ENCODE results near the gene TMEM203. TPM values are rescaled to one million over a fixed set of nuclear protein-coding genes. Genes with fewer than 3 reads are reported as not detected.
A peak's percentile ranks its signal among the peaks of the same experiment; 100 is the strongest.

The TMEM203 gene
- total RNA-seq, 2 donors from 2014 or later = 19.3 to 27.3 TPM

DNA sequence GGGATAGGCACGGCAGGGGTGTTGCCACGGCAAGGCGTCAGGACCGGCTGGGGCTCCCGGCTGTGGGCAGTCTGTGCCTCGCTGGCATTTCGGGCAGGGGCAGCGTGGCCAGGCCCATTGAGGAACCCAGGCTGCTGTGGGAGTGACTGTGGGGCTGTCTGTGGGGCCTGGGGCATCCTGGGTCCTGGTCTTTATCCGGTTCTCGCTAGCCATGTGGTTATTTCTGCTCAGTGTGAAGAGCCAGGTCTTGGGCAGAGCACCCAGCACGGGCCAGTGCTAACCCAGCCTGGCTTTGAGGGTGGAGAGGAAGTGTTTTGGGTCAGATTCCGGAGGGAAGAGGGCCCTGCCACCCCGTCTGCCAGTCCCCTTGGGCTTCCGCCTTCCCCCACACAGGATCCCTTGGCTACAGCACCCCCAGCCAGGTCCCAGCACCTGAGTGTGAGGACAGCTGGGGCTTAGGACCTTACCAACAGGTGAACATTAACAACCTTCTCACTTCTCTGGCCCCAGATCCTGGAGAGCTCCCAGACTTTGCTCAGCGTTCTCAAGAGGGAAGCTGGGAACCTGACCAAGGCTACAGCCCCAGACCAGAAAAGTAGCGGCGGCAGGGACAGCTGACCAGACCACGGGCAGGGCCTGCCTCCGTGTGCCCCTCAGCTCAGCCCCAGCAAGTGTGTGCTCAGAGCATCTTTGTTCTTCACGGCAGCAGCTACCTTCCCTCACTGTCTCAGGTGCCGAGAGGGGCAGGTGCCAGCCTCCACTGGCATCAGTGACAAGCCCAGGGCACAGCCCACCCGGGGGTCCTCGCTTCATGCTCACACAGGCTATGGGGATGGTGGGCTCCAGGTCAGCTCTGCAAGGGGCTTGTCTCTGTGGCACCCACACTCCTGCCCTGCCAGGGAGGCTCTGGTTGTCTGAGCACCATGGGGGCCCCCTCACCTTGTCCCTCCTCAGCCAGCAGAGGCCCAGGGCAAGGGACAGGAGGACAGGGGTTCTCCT is 15.9 kb downstream of the TMEM203 start:
- no peaks in the 10 kb centered on the region for H3K27me3 Mint-ChIP-seq
- ATAC-seq (replicated peaks) = no peak
- peaks cover 4% of the 10 kb centered on the region for H3K4me1 Mint-ChIP-seq
- H3K4me3 Mint-ChIP-seq = peak overlapping the region; percentile 89
- H3K9me3 Mint-ChIP-seq = no peaks in the 10 kb centered on the region
- H3K27ac Mint-ChIP-seq = peak overlapping the region; percentile 93
- peaks cover 8% of the 10 kb centered on the region for H3K36me3 Mint-ChIP-seq (ENCODE audit: low read depth)

GRCh38 chr9:137188490-137189296 is 16.8 kb downstream of the TMEM203 start, which contains the start of the genes ANAPC2 and SSNA1:
Gene ANAPC2 (minus strand): TSS chr9:137188560. CDS start chr9:137188532, 28 bp downstream.
Gene SSNA1 (plus strand): TSS chr9:137188676. CDS start chr9:137188727, 51 bp downstream.
- peak within 1 kb of the TSS; percentile 89 for H3K4me3 Mint-ChIP-seq
- no peaks in the 10 kb centered on the region for H3K9me3 Mint-ChIP-seq
- H3K27me3 Mint-ChIP-seq = no peaks in the 10 kb centered on the region
- peak within 1 kb of the TSS; percentile 93 for H3K27ac Mint-ChIP-seq
- peak; percentile 89 for ATAC-seq (replicated peaks)
- H3K36me3 Mint-ChIP-seq (ENCODE audit: low read depth) = peaks cover 17% of the 10 kb centered on the region
- peaks cover 4% of the 10 kb centered on the region for H3K4me1 Mint-ChIP-seq

DNA sequence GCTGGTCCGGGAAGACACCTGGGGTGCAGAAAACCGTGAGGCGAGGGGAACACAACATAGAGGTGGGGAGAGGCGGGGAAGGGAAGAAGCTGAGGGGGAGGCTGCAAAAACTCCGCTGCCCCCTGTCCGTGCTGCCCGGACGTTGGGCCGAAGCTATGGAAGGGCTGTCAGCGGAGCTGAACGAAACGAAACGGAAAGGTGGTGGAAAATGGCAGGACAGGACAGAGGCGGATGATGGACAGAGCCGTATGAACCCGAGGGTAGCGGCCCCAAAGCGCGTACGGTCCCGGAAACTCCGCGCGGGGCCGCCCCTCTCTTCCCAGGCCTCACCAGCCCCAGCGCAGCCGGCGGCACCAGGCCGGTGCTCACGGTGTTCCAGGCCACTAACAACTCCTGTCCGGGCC is 17.4 kb downstream of the TMEM203 start:
- H3K27ac Mint-ChIP-seq = peak overlapping the region; percentile 93
- H3K36me3 Mint-ChIP-seq (ENCODE audit: low read depth) = peaks cover 24% of the 10 kb centered on the region
- H3K4me1 Mint-ChIP-seq = peaks cover 4% of the 10 kb centered on the region
- ATAC-seq (replicated peaks) = peak; percentile 10
- H3K4me3 Mint-ChIP-seq = peak overlapping the region; percentile 89
- no peaks in the 10 kb centered on the region for H3K27me3 Mint-ChIP-seq
- H3K9me3 Mint-ChIP-seq = no peaks in the 10 kb centered on the region

- ATAC-seq (replicated peaks) = no peak
- H3K4me3 Mint-ChIP-seq = peak overlapping the region; percentile 89
- peaks cover 4% of the 10 kb centered on the region for H3K4me1 Mint-ChIP-seq
- peaks cover 30% of the 10 kb centered on the region for H3K36me3 Mint-ChIP-seq (ENCODE audit: low read depth)
- no peaks in the 10 kb centered on the region for H3K27me3 Mint-ChIP-seq
- peak overlapping the region; percentile 93 for H3K27ac Mint-ChIP-seq
- no peaks in the 10 kb centered on the region for H3K9me3 Mint-ChIP-seq
These were observed 18.1 kb downstream of the TMEM203 start for GRCh38 chr9:137187386-137187785.

- ATAC-seq (replicated peaks) = no peak
- no peak overlapping the region for H3K27ac Mint-ChIP-seq
- H3K4me3 Mint-ChIP-seq = peak overlapping the region; percentile 89
These were observed 19.1 kb downstream of the TMEM203 start for GRCh38 chr9:137186385-137186784.

DNA sequence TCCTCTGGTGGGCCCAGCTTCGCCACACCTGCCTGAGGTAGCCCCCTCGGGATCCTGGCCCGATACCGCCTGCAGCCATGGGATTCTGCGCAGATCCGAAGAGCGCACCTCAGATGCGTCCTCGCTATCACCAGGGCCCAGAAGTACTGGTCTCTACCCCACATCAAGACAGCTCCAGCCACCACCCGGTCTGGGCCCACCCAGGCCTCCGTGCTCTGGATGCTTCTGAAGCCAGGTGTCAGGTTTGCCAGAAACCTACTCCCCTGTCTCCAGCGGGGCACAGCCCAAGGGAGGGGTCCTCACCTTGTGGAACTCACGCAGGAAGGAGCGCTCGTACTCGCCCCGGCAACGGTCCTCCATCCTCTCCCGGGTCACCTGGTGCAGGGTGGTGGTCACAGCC is 19.5 kb downstream of the TMEM203 start:
- Mint-ChIP-seq H3K4me3 (no peak overlapping the region), H3K27me3 (no peaks in the 10 kb centered on the region), H3K27ac (no peak overlapping the region), H3K4me1 (peaks cover 4% of the 10 kb centered on the region), H3K9me3 (no peaks in the 10 kb centered on the region), H3K36me3 (ENCODE audit: low read depth) (peaks cover 36% of the 10 kb centered on the region)
- no peak for ATAC-seq (replicated peaks)

More at GRCh38 chr9:137186385-137186784, 19.1 kb downstream of the TMEM203 start:
- no peaks in the 10 kb centered on the region for H3K27me3 Mint-ChIP-seq
- H3K4me1 Mint-ChIP-seq = peaks cover 4% of the 10 kb centered on the region
- H3K9me3 Mint-ChIP-seq = no peaks in the 10 kb centered on the region
- peaks cover 37% of the 10 kb centered on the region for H3K36me3 Mint-ChIP-seq (ENCODE audit: low read depth)

- peaks cover 31% of the 10 kb centered on the region for H3K36me3 Mint-ChIP-seq (ENCODE audit: low read depth)
- no peak overlapping the region for H3K27ac Mint-ChIP-seq
These were observed 20.4 kb downstream of the TMEM203 start for GRCh38 chr9:137184881-137185660.

GRCh38 chr9:137183980-137184595 is 21.4 kb downstream of the TMEM203 start:
- Mint-ChIP-seq H3K36me3 (ENCODE audit: low read depth) (peaks cover 31% of the 10 kb centered on the region), H3K27ac (no peak overlapping the region), H3K9me3 (no peaks in the 10 kb centered on the region), H3K4me1 (peaks cover 4% of the 10 kb centered on the region), H3K4me3 (no peak overlapping the region), H3K27me3 (no peaks in the 10 kb centered on the region)
- ATAC-seq (replicated peaks) = no peak

More at GRCh38 chr9:137184881-137185660, 20.4 kb downstream of the TMEM203 start:
- Mint-ChIP-seq H3K27me3 (no peaks in the 10 kb centered on the region), H3K9me3 (no peaks in the 10 kb centered on the region), H3K4me1 (peaks cover 4% of the 10 kb centered on the region), H3K4me3 (no peak overlapping the region)
- no peak for ATAC-seq (replicated peaks)

DNA sequence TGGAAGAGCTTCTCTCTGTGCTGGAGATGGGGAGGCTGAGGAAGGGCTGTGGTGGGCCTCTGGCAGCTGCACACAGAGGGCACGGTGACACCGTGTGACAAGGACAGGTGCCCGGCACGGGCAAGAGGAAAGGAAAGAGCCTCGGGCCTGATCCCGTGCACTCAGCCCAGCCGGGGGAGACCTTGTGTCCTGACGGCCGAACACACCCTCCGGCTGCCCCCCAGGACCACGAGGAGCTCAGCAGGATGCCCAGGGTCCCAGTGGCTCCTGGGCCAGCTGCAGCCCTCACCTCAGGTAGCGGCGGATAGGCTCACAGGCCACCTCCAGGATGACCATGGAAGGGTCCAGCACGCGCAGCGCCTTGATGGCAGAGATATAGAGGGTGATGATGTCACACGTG is 22.6 kb downstream of the TMEM203 start:
- H3K4me1 Mint-ChIP-seq = peaks cover 4% of the 10 kb centered on the region
- H3K27me3 Mint-ChIP-seq = no peaks in the 10 kb centered on the region
- ATAC-seq (replicated peaks) = no peak
- H3K4me3 Mint-ChIP-seq = no peak overlapping the region
- no peaks in the 10 kb centered on the region for H3K9me3 Mint-ChIP-seq
- H3K36me3 Mint-ChIP-seq (ENCODE audit: low read depth) = peaks cover 31% of the 10 kb centered on the region
- H3K27ac Mint-ChIP-seq = no peak overlapping the region

DNA sequence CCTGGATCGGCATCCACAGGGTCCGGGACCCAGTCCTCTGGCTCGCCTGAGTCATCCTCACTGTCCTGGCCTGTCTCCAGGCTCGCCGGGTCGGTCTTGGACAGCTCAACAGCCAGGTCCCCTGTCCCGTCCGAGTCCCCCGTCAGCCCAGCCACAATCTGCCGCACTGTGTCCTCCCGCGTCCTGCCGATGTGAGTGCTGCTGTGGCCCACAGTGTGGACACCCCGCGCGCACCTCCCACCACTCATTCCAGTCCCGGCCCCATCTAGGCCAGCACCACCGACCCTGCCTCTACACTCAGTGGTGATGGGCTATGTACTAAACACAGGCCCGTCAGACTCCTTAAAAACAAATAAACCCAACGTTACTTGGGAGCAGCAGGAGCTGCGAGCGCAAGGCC is 23.8 kb downstream of the TMEM203 start:
- ATAC-seq (replicated peaks) = no peak
- Mint-ChIP-seq H3K4me1 (no peaks in the 10 kb centered on the region), H3K9me3 (no peaks in the 10 kb centered on the region), H3K27ac (no peak overlapping the region), H3K36me3 (ENCODE audit: low read depth) (peaks cover 31% of the 10 kb centered on the region), H3K4me3 (no peak overlapping the region), H3K27me3 (no peaks in the 10 kb centered on the region)

- no peaks in the 10 kb centered on the region for H3K27me3 Mint-ChIP-seq
- no peak for ATAC-seq (replicated peaks)
- H3K27ac Mint-ChIP-seq = no peak overlapping the region
- peaks cover 31% of the 10 kb centered on the region for H3K36me3 Mint-ChIP-seq (ENCODE audit: low read depth)
- H3K4me1 Mint-ChIP-seq = no peaks in the 10 kb centered on the region
- H3K9me3 Mint-ChIP-seq = no peaks in the 10 kb centered on the region
- H3K4me3 Mint-ChIP-seq = no peak overlapping the region
These were observed 25.0 kb downstream of the TMEM203 start for GRCh38 chr9:137180491-137180890.

- peaks cover 31% of the 10 kb centered on the region for H3K36me3 Mint-ChIP-seq (ENCODE audit: low read depth)
- H3K27me3 Mint-ChIP-seq = no peaks in the 10 kb centered on the region
- H3K4me3 Mint-ChIP-seq = no peak overlapping the region
- ATAC-seq (replicated peaks) = no peak
- H3K9me3 Mint-ChIP-seq = no peaks in the 10 kb centered on the region
- no peaks in the 10 kb centered on the region for H3K4me1 Mint-ChIP-seq
- H3K27ac Mint-ChIP-seq = no peak overlapping the region
These were observed 25.7 kb downstream of the TMEM203 start for GRCh38 chr9:137179761-137180160.

- Mint-ChIP-seq H3K9me3 (no peaks in the 10 kb centered on the region), H3K36me3 (ENCODE audit: low read depth) (peaks cover 26% of the 10 kb centered on the region), H3K27ac (no peak overlapping the region), H3K27me3 (no peaks in the 10 kb centered on the region), H3K4me3 (no peak overlapping the region), H3K4me1 (no peaks in the 10 kb centered on the region)
- ATAC-seq (replicated peaks) = no peak
These were observed 26.4 kb downstream of the TMEM203 start for GRCh38 chr9:137178939-137179630.
